GM12878 (cell line): ENCODE measurements around the gene TBC1D30. TPM values are rescaled to one million over a fixed set of nuclear protein-coding genes. Genes with fewer than 3 reads are reported as not detected.

Source experiments
- ATAC-seq: fragments of 200-7000 bp; cut with Tn5 transposase; 3 replicates; pipeline ENCODE4 v1.9.1; 2020; ENCODE audit warnings: mild to moderate bottlenecking, moderate library complexity
- BruUV-seq: library from RNA; stranded (reverse); fragments of 400-500 nt; replicated peaks from 2 replicates; lab custom pipeline; 2021; lab: Mats Ljungman, UMichigan
- CTCF ChIA-PET: fragments of 300-600 bp; sonication (Branson Sonifier 250); formaldehyde crosslinking; extraction: SDS; loops from one replicate; lab custom pipeline; 2021; ENCODE audit warnings: inconsistent platforms; lab: Yijun Ruan, JAX
- POLR2A ChIA-PET: fragments of 350-600 bp; formaldehyde crosslinking; extraction: SDS; loops from one replicate; lab custom pipeline; 2021; ENCODE audit warnings: inconsistent platforms; lab: Charles Lee
- RAD21 ChIA-PET: fragments of 300-600 bp; sonication (Branson Sonifier 250); formaldehyde crosslinking; loops from one replicate; lab custom pipeline; 2023; ENCODE audit warnings: antibody characterized with exemption; ENCODE audit not compliant: unreplicated experiment; lab: Charles Lee
- SMC1A ChIA-PET: fragments of 300-600 bp; sonication (Branson Sonifier 250); formaldehyde crosslinking; loops from one replicate; lab custom pipeline; 2023; ENCODE audit not compliant: unreplicated experiment, uncharacterized antibody; lab: Charles Lee
- DNase-seq: peaks from one replicate; pipeline ENCODE4 v3.0.0-alpha.2; 2011; ENCODE audit warnings: low read depth, low spot score
- FAIRE-seq: peaks from 3 replicates; lab custom pipeline; 2011; peaks lifted over from hg19 to GRCh38; lab: Jason Lieb, UNC
- H2AFZ ChIP-seq: 2 replicates; pipeline ENCODE4 v1.6.0; 2011; ENCODE audit warnings: low read depth, low read length, control low read depth; ENCODE audit not compliant: control insufficient read depth
- H3K27ac ChIP-seq: 2 replicates; pipeline ENCODE4 v1.5.1; 2011; ENCODE audit warnings: control low read depth; ENCODE audit not compliant: control insufficient read depth, insufficient read depth
- H3K27me3 ChIP-seq, 2 experiments: replicated peaks in 1 of 2; 2 replicates each; pipeline versions ENCODE4 v1.6.0 to v1.6.1; 2011; ENCODE audit warnings: low read length in 1 of 2; ENCODE audit not compliant: control insufficient read depth in 2 of 2, insufficient read depth in 2 of 2
- H3K36me3 ChIP-seq, 2 experiments: 2 replicates each; pipeline ENCODE4 v1.5.1; 2011; ENCODE audit warnings: low read length in 1 of 2; ENCODE audit not compliant: control insufficient read depth in 2 of 2, insufficient read depth in 2 of 2
- H3K4me1 ChIP-seq: 2 replicates; pipeline ENCODE4 v1.6.1; 2011; ENCODE audit warnings: mild to moderate bottlenecking, low read length, moderate library complexity, mixed read lengths; ENCODE audit not compliant: control insufficient read depth, insufficient read depth
- H3K4me2 ChIP-seq: 2 replicates; pipeline ENCODE4 v1.6.0; 2011; ENCODE audit warnings: control low read depth; ENCODE audit not compliant: control insufficient read depth, insufficient read depth
- H3K4me3 ChIP-seq: fragments of 200-600 bp; sonication (generic); 2 replicates; pipeline ENCODE4 v1.5.1; 2016
- H3K79me2 ChIP-seq: 2 replicates; pipeline ENCODE4 v1.6.0; 2011; ENCODE audit warnings: low read length; ENCODE audit not compliant: control insufficient read depth, insufficient read depth
- H3K9ac ChIP-seq: 2 replicates; pipeline ENCODE4 v1.8.0; 2011; ENCODE audit warnings: low read length, control low read depth, mixed read lengths; ENCODE audit not compliant: control insufficient read depth, insufficient read depth
- H3K9me3 ChIP-seq: replicated peaks from 3 replicates; pipeline ENCODE4 v1.5.1; 2011; ENCODE audit warnings: mild to moderate bottlenecking, low read length; ENCODE audit not compliant: control insufficient read depth, insufficient read depth
- H4K20me1 ChIP-seq: 2 replicates; pipeline ENCODE4 v1.6.0; 2011; ENCODE audit not compliant: control insufficient read depth, insufficient read depth
- CBX5 ChIP-seq: sonication (generic); IDR thresholded peaks from 2 replicates; pipeline ENCODE4 v1.6.1; 2016; ENCODE audit warnings: low read depth, moderate library complexity, mild to moderate bottlenecking, inconsistent platforms
- MTA3 ChIP-seq: IDR thresholded peaks from 2 replicates; pipeline ENCODE4 v1.6.1; 2012; ENCODE audit warnings: low read length, inconsistent platforms, borderline replicate concordance
- WGBS: methylation state at CpG from one replicate; pipeline ENCODE4 v1.1.6; 2016; ENCODE audit warnings: low lambda C conversion rate; ENCODE audit not compliant: insufficient replicate concordance, insufficient coverage; ENCODE audit errors: missing lambda C conversion rate; 5-methylcytosine and 5-hydroxymethylcytosine counted together
- in situ Hi-C: fragments of 300-500 bp; cut with MboI; formaldehyde crosslinking; loops from 9 replicates; pipeline ENCODE4 v1.14.3; 2018; ENCODE audit warnings: mixed read lengths
- intact Hi-C: fragments of 100-400 bp; cut with micrococcal nuclease; formaldehyde crosslinking; loops from one replicate; pipeline ENCODE4 v1.14.2; 2022; ENCODE audit not compliant: unreplicated experiment
- polyA plus RNA-seq, 11 experiments: library from polyadenylated mRNA; depleted of rRNA in 4 of 11; unstranded in 6 of 11; stranded (reverse) in 5 of 11; fragments of >200 nt; fragmentation: Nextera tagmentation in 4 of 11; fragmentation: Illumina TruSeq in 1 of 11; extraction: Ambion mirVana in 4 of 11; extraction: Trizol in 1 of 11; gene quantifications; 1 replicate in 1 of 11; 2 replicates in 10 of 11; pipeline versions ENCODE4 v1.2.1 to v1.2.3, GENCODE V29; 2011 to 2016; ENCODE audit warnings: inconsistent platforms in 2 of 11, missing spikeins in 2 of 11, low read depth in 1 of 11
- total RNA-seq, 4 experiments: library from RNA; depleted of rRNA in 3 of 4; stranded (reverse); fragments of >200 nt in 3 of 4; fragmentation: Illumina TruSeq in 1 of 4; extraction: Trizol in 1 of 4; gene quantifications; 2 replicates each; pipeline versions ENCODE4 v1.2.1 to v1.2.3, GENCODE V29; 2013 to 2021
- TF ChIP-seq, protein P1 (sequence below): IDR thresholded peaks from 2 replicates; pipeline ENCODE4 v1.6.1; 2011; ENCODE audit warnings: low read depth, mild to moderate bottlenecking, low read length, moderate library complexity, borderline replicate concordance; ENCODE audit errors: extremely low read depth
- TF ChIP-seq, protein P2 (sequence below), 3 experiments: IDR thresholded peaks in 2 of 3; conservative IDR thresholded peaks in 1 of 3; 2 replicates each; pipeline ENCODE4 v1.5.1; 2011; ENCODE audit warnings: low read depth in 3 of 3, low read length in 3 of 3, mild to moderate bottlenecking in 3 of 3, control low read depth in 2 of 3, moderate library complexity in 2 of 3, inconsistent platforms in 1 of 3, mixed read lengths in 1 of 3; ENCODE audit not compliant: control insufficient read depth in 2 of 3, insufficient read depth in 1 of 3; ENCODE audit errors: extremely low read depth in 1 of 3

Gene TBC1D30
- total and polyA plus RNA-seq, 10 of the 15 experiments (the other 5 are each of a cell fraction or from before 2014, with no cell fraction given), result 1.2 to 23.3 (median 11.1) TPM

DNA sequence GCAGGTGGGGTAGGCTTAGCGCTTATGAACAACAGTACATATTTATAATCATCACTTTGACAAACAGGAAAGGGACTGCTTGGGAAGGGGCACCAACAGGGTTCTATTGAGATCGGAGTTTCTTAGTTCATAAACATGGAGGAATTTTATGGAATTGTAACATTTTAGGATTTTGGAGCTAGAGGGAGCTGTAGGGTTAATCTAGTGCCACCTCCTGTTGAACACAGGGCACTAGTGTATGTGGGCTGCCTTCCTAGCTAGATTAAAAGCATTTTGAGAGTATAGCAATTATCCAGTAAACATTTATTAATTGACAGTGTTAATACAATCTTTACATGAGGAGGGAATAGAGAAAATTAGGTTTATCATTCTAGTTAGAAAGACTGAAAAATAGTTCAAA, 23.1 kb upstream of the TBC1D30 start:
- RAD21 ChIA-PET, result interaction anchor here (0.6 to 4.6 kb wide), 31 partner anchors 9 to 432 kb away, joined by 3 to 73 read pairs (median 6); partner anchors contain the start of genes LEMD3 and WIF1
- Histone ChIP-seq H3K36me3 (no peaks in the 10 kb centered on the region), H2AFZ (no peak overlapping the region), H3K9me3 (0 out of 3 replicates have a peak, but pooled peaks cover 2% of the 10 kb centered on the region), H4K20me1 (no peaks in the 10 kb centered on the region), H3K27me3 (no peaks in the 10 kb centered on the region), H3K27ac (peak overlapping the region; percentile 69), H3K4me3 (no peak overlapping the region), H3K79me2 (no peaks in the 10 kb centered on the region), H3K9ac (no peak overlapping the region), H3K4me2 (no peak overlapping the region; the same call in 1 of the 2 replicates), H3K4me1 (peaks cover 19% of the 10 kb centered on the region)
- TF ChIP-seq, protein P1, sequence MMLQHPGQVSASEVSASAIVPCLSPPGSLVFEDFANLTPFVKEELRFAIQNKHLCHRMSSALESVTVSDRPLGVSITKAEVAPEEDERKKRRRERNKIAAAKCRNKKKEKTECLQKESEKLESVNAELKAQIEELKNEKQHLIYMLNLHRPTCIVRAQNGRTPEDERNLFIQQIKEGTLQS, result no peak
- TF ChIP-seq CBX5, result 0 out of 2 replicates have a peak, but pooled peaks have one; percentile 16
- TF ChIP-seq, protein P2, sequence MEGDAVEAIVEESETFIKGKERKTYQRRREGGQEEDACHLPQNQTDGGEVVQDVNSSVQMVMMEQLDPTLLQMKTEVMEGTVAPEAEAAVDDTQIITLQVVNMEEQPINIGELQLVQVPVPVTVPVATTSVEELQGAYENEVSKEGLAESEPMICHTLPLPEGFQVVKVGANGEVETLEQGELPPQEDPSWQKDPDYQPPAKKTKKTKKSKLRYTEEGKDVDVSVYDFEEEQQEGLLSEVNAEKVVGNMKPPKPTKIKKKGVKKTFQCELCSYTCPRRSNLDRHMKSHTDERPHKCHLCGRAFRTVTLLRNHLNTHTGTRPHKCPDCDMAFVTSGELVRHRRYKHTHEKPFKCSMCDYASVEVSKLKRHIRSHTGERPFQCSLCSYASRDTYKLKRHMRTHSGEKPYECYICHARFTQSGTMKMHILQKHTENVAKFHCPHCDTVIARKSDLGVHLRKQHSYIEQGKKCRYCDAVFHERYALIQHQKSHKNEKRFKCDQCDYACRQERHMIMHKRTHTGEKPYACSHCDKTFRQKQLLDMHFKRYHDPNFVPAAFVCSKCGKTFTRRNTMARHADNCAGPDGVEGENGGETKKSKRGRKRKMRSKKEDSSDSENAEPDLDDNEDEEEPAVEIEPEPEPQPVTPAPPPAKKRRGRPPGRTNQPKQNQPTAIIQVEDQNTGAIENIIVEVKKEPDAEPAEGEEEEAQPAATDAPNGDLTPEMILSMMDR (IDR thresholded peaks at IDR 0.05 in 2 of 3, conservative IDR thresholded peaks at IDR 0.05 in 1 of 3; ENCODE audit: control insufficient read depth in 2 of 3, extremely low read depth in 1 of 3, insufficient read depth in 1 of 3, low read depth in 3 of 3, low read length in 3 of 3), result peak; percentile 9 to 47 (median 28); a peak in 5 of 6 replicates
- no peak for TF ChIP-seq MTA3
- WGBS, result 50% methylated on average over 2 of the region's 2 CpGs
- BruUV-seq, result no TSS peak
- SMC1A ChIA-PET, result interaction anchor here (0.6 to 8.8 kb wide), 32 partner anchors 8 to 511 kb away, joined by 3 to 130 read pairs (median 4); partner anchors contain the start of genes LEMD3, TBC1D30 and WIF1
- ATAC-seq (peak; percentile 46), DNase-seq (no peak), FAIRE-seq (no peak)
- CTCF ChIA-PET, result interaction anchor here (0.6 to 9.1 kb wide), 59 partner anchors 8 to 446 kb away, joined by 3 to 192 read pairs (median 4); partner anchors contain the start of gene TBC1D30
- in situ Hi-C loops (loop anchor here (5.0 kb wide), 1 partner anchor 91 kb away; no protein-coding TSS in a partner anchor), intact Hi-C loops (loop anchor here (2.0 to 5.0 kb wide), 2 partner anchors 89 to 306 kb away; no protein-coding TSS in a partner anchor)
- POLR2A ChIA-PET, result interaction anchor here (0.7 to 2.6 kb wide), 3 partner anchors 76 to 368 kb away, joined by 3 to 17 read pairs (median 4); partner anchors contain the start of gene LEMD3
